Activated CD8-positive, alpha-beta memory T cell treated with anti-CD3 and anti-CD28 coated beads, Interleukin-2, amount 50 U/mL, for 48 hours (primary cell): ENCODE results near the gene TNRC6A.
"Not testable (repeated sequence)": the region's sequence is repeated elsewhere in the genome, so short reads cannot be mapped to it uniquely, and the experiment has no call there.

Experiments
- DNase-seq: peaks from one replicate; pipeline ENCODE4 v3.0.0-alpha.2; 2020

TNRC6A gene

DNA sequence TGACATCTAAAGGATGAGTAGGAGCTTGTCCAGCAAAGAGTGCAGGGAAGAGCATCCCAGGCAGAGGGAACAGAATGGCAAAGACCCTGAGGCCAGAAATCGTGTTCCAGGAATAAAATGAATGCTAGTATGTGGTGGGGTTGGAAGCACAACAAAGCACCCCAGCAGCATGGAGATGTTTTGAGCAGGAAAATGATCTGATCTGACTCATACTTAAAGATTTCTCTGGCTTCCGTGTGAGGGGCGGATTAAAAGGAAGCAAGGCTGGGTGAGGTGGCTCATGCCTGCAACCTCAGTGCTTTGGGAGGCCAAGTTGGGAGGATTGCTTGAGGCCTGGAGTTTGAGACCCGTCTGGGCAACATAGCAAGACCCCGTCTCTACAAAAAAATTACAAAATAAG is 118.6 kb downstream of the TNRC6A start:
- no peak for DNase-seq

DNA sequence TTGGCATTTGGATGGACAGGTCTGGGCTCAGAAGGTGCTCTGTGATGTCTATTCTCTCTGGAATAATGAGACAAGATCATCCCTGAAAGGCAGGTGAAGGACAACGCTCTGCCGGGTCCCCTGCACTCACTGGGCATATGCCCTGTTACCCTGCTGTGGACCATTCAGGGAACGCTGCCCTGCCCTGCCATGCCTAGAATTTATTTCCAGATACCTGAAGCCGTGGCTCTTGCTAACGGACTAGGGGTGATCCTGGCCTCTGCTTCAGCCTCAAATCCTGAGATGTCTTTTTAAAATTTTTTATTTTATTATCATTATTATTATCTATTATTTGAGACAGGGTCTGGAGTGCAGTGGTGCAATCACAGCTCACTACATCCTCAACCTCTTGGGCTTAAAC is 120.2 kb downstream of the TNRC6A start:
- DNase-seq, result no peak

DNA sequence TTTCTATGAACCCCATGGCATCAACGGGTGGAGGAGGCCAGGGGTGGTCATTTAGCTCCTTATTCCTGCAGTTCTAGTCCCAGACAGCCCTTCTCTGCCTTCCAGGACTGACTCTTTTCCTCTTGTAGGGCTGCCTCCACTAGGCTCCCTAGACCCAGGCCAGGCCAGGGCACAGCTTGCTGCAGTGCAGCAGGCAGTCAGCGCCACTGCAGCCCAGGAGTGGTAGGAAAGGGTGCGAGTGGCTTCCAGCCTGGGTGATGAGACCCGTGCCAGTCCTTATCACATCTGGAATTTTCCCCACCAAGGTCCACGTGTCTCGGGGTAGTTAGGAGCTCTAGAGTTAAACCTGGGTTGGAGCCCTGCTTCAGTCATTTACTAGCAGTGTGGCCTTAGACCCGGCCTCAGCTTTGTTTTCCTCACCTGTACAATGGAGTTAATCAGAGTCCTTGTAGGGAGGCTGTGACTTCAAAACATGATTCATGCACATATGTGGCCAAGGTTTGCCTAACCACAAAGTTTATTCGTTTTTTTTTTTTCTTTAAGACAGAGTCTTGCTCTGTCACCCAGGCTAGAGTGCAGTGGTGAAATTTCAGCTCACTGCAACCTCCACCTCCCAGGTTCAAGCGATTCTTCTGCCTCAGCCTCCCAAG is 121.0 kb downstream of the TNRC6A start:
- no peak for DNase-seq

DNA sequence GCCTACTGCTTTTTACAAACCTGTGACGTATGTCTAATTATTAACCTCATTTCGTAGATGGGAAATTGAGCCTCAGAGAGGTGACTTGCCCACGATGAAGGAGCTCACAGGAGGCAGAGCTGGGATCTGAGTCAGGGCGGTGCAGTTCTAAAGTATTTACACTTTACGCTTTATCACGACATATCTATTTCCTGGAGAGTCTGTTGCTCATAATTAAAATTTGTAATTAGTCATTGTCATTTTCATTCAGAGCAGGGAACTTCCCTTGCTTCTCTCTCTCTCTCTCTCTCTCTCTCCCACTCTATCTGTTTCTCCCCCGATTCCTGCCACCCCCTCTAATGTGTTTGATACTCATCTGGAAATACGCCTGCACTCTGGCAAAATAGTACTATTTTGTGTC is 122.2 kb downstream of the TNRC6A start:
- no peak for DNase-seq

DNA sequence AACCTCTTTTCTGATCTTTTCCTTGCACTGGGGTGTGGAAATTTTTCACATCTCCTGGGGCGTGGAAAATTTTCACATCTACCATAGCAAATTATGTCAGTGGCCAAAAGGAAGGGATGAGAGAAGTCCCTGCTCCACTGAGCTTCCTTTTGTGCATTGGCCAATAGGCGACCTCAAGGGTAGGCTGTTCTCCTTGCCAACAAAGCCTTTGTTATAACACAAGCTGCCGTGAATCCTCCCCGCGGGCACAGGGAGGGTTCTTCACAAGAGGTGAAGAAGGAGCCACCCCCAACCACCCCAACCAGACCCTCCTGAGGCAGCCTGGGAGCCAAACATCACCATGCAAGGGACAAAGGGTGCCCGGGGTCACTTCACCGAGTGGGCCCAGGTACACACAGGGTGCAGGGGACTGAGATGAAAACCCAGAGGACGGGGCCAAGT is 122.8 kb downstream of the TNRC6A start:
- DNase-seq, result no peak

DNA sequence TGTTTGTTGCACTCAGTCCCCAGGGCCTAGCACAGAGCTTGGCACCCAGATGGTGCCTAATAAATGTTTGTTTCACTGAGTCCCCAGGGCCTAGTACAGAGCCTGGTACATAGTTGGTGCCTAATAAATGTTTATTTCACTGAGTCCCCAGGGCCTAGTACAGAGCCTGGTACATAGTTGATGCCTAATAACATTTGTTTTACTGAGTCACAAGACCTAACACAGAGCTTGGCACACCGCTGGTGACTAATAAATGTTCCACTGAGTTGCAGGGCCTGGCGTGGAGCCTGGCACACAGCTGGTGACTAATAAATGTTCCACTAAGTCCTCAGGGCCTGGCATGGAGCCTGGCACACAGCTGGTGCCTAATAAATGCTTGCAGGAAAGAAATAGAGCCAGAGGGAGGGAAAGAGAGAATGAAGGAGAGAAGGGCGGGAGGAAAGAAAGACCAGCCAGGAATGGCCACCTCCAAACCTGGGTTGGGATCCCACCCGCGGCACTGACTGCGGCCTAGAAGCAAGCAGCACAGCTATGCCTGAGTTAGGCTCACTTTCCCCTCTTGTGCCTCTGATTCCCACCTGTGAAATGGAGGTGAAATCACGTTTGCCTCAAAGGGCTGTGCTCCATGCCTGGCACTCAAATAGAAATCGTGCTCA is 123.8 kb downstream of the TNRC6A start:
- DNase-seq, result no peak

DNA sequence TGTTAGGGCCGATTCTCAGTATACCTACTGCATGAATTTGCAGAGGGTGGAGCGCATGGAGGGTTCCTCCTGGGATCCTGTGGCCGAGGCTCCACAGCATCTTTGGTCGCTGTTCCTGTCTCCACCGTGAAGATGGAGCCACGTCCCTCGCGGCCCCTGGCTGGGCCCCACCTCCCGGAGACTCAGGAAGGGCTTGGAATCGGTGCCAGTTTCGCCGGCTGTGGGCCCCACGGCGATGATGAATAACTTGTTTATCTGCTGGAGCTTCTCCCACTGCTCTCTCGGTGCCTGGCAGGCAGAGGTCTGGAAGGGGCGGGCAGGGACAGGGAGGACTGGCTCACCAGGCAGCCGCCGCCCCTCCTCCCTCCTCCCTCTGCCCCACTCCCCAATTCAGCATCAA is 124.4 kb downstream of the TNRC6A start:
- DNase-seq, result no peak

DNA sequence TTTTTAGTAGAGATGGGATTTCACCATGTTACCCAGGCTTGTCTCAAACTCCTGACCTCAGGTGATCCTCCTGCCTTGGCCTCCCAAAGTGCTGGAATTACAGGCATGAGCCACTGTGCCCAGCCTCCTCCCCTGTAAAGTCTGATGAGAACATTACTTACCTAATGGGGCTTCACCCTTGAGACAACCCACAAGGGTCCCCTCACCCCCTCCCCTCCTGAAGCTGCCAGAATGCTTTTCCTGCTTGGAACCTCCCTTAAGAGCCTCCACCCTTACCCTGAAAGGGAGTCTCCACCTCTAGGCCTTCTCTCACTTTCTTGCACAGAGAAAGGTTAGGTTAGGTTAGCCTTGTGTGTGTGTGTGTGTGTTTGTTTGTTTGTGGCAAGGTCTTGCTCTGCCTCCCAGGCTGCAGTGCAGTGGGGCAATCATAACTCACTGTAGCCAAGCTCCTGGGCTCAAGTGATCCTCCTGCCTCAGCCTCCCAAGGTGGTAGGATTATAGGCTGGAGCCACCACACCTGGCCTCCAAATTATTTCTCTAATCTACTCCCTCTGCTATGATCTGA is 125.2 kb downstream of the TNRC6A start:
- no peak for DNase-seq

DNA sequence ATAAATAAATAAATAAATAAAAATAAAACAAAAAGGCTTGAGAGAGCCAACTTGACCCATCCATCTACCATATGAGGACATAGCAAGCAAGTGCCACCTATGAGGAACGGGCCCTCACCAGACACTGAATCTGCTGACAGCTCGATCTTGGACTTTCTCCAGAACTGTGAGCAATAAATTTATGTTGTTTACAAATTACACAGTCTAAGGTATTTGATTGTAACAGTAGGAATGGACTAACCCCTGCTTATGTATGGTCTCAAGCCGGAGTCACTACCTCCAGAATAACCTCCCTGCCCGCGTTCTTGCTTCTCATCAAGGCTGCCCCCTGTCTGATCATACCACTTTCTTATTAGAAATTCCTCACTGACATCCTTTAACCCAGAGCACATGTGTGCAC is 126.2 kb downstream of the TNRC6A start:
- no peak for DNase-seq

DNA sequence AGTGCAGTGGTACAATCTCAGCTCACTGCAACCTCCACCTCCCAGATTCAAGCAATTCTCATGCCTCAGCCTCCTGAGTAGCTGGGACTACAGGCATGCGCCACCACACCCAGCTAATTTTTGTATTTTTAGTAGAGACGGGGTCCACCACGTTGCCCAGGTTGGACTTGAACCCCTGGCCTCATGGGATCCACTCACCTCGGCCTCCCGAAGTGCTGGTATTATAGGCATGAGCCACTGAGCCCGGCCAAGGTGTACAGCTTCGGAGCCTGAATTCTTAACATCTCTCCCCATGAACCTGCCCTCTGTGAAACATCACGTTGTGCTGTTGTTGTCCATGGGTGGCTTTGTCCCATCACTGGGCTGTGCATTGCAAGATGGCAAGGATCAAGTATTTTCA is 127.4 kb downstream of the TNRC6A start:
- not testable (repeated sequence) for DNase-seq

DNA sequence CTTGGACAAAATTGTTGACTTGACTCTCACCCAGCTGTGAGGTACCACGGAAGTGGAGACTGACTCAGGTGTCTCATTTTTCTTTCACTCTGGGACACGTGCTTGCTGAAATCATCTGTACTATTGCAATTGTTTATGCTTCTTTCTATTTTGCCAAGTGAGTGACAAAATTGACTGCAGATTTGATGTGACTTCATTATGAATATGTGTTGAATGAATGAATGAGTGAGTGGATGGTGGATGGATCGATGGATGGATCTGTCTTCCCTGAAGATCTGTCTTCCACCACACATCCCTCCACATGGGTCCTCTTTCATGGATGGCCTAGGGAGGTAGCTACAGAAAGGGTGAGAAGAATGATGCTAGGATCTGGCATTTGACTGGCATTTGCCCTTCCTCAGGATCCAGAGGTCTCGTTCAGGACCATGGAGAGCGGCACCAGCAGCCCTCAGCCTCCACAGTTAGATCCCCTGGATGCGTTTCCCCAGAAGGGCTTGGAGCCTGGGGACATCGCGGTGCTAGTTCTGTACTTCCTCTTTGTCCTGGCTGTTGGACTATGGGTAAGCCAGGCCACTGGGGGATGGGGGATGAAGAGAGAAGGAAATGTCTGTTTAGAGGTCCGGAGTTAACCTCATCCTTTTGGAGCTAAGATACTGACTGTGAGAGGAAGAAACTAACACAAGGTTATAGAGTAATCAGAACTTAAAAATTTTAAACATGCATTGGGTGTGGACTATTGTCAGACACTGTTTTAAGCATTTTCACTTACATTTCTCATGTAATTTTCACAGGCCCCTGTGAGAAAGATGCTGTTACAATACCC is 129.0 kb downstream of the TNRC6A start:
- DNase-seq, result peak; percentile 80

DNA sequence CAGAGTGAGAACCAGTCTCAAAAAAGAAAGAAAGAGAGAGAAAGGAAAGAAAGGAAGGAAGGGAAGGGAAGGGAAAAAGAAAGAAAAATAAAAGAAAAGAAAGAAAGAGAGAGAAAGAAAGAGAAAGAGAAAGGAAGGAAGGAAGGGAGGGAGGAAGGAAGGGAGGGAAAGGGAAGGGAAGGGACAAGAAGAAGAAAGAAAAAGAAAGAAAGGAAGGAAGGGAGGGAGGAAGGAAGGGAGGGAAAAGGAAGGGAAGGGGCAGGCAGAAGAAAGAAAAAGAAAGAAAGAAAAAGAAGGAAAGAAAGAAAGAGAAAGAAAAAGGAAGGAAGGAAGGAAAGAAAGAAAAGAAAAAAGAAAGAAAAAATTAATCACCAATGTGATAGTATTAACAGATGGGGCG is 132.0 kb downstream of the TNRC6A start:
- DNase-seq, result no peak

DNA sequence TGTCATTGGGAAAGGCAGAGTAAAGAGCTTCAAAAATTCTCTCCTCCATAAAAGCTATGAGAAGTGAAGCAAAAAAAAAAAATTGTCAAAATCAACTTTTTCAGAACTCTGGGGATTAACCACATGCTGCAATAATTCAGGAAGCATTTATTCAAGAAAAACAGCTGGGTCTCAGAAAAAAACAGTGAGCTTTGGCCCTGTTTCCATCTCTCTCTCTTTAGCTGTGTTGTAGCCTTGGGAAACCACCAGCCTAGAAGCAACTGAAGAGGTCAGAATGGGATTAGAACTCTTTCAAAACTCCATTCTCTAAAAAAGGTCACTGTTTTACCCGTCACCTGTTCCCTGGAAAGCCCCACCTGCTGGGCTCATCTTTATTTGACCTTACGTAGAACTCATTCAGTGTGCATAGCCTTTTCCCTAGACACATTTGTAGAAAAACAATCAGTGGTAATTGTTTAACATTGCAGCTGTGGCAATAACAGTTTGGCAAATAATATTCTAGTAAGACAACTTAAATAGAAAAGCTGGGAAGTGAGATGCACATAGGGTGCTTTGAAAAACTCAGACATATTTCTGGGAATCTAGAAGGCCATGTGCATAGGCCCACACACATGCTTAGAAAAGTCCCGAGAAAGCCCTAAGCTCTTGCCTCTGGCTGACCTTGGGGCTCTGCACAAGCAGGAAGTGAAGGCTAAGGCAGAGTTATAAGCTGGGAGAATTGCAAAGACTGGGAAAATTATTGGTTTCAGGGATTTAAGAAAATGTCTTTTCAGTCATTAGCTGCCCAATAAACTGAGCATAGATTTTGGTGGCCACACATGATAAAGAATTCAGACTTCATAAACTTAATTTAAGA is 134.4 kb downstream of the TNRC6A start:
- DNase-seq, result no peak

DNA sequence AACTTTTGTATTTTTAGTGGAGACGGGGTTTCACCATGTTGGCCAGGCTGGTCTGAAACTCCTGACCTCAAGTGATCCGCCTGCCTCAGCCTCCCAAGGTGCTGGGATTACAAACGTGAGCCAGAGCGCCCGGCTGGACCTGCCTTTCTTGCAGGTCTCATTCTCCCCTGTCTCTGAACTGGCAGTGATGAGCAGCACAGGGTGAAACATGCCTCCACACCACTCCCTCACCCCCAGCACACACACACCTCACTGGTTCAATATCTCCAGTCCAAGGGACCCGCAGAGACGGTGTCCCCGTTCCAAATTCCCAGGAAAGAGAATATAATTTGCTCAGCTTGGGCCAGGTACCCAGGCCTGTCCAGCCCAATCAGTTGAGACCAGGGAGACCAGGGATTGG is 139.6 kb downstream of the TNRC6A start:
- no peak for DNase-seq

DNA sequence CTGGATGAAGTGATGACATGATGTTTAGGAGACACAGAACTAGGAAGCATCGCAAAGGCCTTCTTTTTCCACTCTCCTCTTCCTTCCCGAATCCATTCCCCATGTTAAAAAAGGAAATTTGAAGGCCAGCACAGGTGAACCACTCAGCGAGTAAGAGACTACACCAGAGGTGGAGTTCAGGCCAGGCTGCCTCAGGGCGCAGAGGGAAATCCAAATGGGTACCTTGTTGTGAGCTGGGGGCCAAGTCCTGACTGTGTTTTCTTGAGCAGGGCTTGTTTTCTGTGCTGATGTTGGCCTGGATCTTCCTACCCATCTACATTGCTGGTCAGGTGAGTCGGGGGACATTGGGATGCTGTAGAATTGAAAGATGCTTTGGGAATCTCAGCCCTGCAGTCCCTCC is 142.4 kb downstream of the TNRC6A start:
- no peak for DNase-seq

DNA sequence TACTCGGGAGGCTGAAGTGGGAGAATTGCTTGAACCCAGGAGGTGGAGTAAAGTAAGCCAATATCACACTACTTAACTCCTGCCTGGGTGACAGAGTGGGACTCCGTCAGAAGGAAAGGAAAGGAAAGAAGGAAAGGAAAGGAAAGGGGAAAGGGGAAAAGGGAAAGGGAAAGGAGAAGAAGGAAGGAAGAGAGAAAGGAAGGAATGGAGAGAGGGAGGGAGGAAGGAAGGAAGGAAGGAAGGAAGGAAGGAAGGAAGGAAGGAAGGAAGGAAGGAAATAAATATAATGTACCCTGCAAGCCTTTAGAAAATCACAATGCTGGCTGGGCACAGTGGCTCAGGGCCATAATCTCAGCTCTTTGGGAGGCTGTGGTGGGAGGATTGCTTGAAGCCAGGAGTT is 143.6 kb downstream of the TNRC6A start:
- no peak for DNase-seq

DNA sequence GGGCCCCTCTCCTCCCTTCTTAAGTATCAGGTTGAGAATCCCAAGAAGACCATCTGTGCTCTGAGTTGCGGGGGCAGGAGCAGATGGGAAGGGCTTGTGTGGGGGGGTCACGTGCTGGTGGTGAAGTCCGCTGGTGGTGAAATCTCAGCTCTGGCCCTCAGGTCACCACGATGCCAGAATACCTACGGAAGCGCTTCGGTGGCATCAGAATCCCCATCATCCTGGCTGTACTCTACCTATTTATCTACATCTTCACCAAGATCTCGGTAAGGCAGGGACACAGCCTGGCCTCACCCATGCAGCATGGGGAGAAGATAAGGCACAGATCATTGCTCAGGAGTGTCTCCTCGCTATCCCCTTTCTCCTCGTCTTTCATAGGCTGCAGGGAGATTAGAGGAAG is 146.0 kb downstream of the TNRC6A start:
- peak; percentile 6 for DNase-seq
